GM19193 (cell line): ENCODE data around the gene ATL2.

Source experiments
- POLR2A ChIP-seq: IDR thresholded peaks from 4 replicates; pipeline ENCODE4 v1.6.1; 2011; ENCODE audit not compliant: insufficient read depth, insufficient read length; ENCODE audit errors: extremely low read depth

Gene ATL2

GRCh38 chr2:38362232-38362631 lies 14.8 kb downstream of the ATL2 start:
- TF ChIP-seq POLR2A, result no peak

- TF ChIP-seq POLR2A, result no peak
These were observed 16.9 kb downstream of the ATL2 start for GRCh38 chr2:38360177-38360576.

- TF ChIP-seq POLR2A, result no peak
These were observed 23.7 kb downstream of the ATL2 start for GRCh38 chr2:38353402-38353801.

GRCh38 chr2:38352336-38352735 lies 24.7 kb downstream of the ATL2 start:
- TF ChIP-seq POLR2A, result no peak

- no peak for TF ChIP-seq POLR2A
These were observed 31.6 kb downstream of the ATL2 start for GRCh38 chr2:38345323-38346038.

- no peak for TF ChIP-seq POLR2A
These were observed 32.3 kb downstream of the ATL2 start for GRCh38 chr2:38344813-38345212.

- no peak for TF ChIP-seq POLR2A
These were observed 33.9 kb downstream of the ATL2 start for GRCh38 chr2:38343212-38343611.

GRCh38 chr2:38336621-38337020 lies 40.5 kb downstream of the ATL2 start:
- no peak for TF ChIP-seq POLR2A

- no peak for TF ChIP-seq POLR2A
These were observed 46.3 kb downstream of the ATL2 start for GRCh38 chr2:38330754-38331153.

- TF ChIP-seq POLR2A, result no peak
These were observed 49.5 kb downstream of the ATL2 start for GRCh38 chr2:38327580-38327979.

- TF ChIP-seq POLR2A, result no peak
These were observed 53.5 kb downstream of the ATL2 start for GRCh38 chr2:38323623-38324022.

GRCh38 chr2:38322224-38322914 lies 54.7 kb downstream of the ATL2 start:
- TF ChIP-seq POLR2A, result no peak

- no peak for TF ChIP-seq POLR2A
These were observed 59.3 kb downstream of the ATL2 start for GRCh38 chr2:38317725-38318124.

GRCh38 chr2:38315707-38316333 lies 61.3 kb downstream of the ATL2 start:
- no peak for TF ChIP-seq POLR2A

- TF ChIP-seq POLR2A, result no peak
These were observed 68.3 kb downstream of the ATL2 start for GRCh38 chr2:38308821-38309220.

GRCh38 chr2:38301969-38302702 lies 74.9 kb downstream of the ATL2 start:
- no peak for TF ChIP-seq POLR2A

GRCh38 chr2:38301340-38301968 lies 75.6 kb downstream of the ATL2 start:
- no peak for TF ChIP-seq POLR2A
